Activated gamma-delta T cell (primary cell): ENCODE data around the gene TBX10.
"Not testable (repeated sequence)": the region's sequence is repeated elsewhere in the genome, so short reads cannot be mapped to it uniquely, and the experiment has no call there.

Experiments used
- DNase-seq: peaks from one replicate; lab custom pipeline; 2025; lab: John Stamatoyannopoulos, UW

The TBX10 gene

GRCh38 chr11:67615728-67616430 is 23.7 kb downstream of the TBX10 start:
- DNase-seq, result no peak

DNA sequence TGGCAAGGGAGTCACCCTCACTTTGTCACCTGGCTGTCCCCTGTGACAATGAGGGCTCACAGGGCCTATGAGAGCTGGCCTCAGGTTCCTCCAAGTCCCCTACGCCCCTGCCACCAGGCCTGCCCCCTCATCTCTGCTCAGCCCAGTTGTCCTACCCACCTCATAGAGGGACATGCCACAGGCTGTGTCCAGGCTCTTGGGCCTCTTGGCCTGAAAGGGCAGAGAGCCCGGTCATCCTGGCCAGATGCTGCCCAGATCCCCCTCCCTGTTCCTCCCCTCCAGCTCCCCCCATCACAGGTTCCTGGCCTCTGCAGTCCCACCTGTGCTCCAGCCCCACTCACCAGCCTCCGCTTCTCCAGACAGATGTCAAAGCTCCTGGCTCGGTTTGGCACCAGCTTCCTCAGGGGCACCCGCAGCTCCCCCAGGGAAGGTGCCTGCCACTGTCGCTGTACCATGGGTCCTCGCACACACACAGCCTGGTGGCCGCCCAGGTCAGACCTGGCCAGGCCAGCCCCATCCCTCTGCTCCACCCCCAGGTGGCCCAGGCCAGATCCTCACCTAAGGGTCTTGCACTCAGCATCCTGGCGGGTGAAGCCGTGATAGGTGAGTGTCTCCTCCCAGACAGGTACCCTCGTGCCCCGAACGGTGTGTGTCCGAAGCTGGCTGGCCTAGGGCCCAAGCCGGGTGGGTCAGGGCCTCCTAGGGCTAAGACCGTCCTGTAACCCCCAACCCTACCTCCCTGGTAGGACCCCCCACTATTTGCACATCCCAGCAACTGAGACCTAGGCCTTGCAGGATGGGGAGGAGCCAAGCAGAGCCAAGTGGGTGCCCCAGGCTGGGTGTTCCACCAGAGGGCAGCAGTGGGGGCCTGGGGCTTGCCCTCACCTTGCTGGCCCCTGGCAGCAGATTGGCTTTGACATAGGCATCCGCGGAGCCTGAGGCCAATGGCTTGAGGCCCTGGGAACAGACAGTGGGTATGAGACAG is 24.5 kb downstream of the TBX10 start:
- no peak for DNase-seq

DNA sequence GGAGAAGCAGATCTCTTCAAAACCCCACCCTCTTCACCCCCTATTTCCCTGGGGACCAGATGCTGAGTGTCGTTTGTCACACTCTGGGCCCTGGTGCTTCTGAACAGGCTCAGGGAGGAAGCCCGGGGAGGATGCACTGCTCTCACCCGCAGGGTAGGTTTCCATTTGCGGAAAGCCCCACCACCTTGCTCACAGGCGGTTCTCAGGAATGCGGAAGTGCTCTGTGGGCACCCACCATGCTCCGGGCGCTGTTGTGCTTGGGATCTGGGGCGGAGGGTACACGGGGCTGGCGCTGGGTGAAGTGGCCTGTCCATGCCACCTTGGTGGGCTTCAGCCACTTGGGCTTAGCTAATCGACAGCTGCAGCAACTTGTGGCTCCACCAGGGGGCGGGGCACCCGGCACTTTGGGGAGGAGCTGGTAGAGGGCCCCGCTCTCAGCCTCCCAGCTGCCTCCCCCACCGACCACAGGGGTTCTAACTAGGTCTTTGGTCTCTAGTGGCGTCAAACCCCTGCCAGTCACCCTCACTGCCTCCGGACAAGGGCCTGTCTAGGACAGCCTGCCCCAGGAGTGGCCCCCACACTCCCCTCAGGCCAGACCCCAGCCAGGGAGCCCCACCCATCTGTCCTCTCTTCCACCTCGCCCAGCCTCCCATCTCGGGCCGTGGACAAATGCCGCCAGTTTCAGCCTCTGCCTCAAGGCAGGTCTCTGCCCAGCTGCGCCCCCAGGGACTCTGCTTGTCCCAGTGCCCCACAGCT is 25.4 kb downstream of the TBX10 start:
- DNase-seq, result peak; percentile 55

GRCh38 chr11:67613313-67613959 is 26.1 kb downstream of the TBX10 start:
- no peak for DNase-seq

DNA sequence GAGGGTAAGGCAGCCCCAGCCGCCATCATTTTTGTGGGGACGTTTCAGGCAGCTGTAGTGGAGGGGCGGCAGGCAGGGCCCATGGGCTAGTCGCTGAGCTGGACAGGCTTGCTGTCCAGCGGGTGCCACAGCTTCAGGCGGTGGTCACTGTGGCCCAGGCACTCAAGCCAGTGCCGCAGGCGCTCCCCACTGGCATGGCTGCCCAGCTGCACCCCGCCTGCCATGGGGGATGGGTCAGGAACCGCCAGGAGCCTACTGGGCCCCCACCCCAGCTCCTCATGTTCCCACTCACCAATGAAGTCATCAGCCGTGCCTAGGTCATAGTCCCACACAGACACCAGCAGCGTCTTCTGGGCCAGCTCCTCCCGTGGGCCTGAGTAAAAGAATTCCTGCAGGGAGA is 26.8 kb downstream of the TBX10 start:
- no peak for DNase-seq

- no peak for DNase-seq
Observed at GRCh38 chr11:67611704-67612587, 27.6 kb downstream of the TBX10 start.

- DNase-seq, result no peak
Observed at GRCh38 chr11:67611165-67611564, 28.4 kb downstream of the TBX10 start.

- no peak for DNase-seq
Observed at GRCh38 chr11:67610302-67610868, 29.2 kb downstream of the TBX10 start.

GRCh38 chr11:67609316-67609715 is 30.2 kb downstream of the TBX10 start:
- no peak for DNase-seq

GRCh38 chr11:67608486-67608885 is 31.1 kb downstream of the TBX10 start:
- DNase-seq, result no peak

DNA sequence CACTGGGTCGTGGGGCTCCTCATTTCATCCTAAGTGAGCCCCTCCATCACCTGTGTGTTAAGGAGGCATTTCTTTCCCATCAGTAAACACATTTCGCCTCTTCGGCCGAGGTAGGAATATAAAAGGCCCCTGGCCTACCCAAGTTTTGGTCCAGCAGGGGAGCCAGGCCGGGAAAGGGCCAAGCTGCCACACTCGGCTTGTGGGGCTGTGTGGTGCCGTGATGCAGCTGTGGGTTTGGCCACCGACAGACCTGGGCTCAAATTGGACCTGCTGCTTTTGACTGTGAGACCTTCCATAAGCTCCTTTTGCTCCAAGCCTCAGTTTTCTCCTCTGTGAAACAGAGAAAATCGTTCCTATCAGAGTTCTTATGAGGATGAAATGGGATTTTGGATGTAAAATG is 32.1 kb downstream of the TBX10 start:
- no peak for DNase-seq

GRCh38 chr11:67606492-67607295 is 32.9 kb downstream of the TBX10 start, which contains the start of gene NDUFV1:
Gene NDUFV1, plus strand, starts transcription at chr11:67606936. Its CDS starts 69 bp downstream, at chr11:67607005.
- DNase-seq, result peak; percentile 91

DNA sequence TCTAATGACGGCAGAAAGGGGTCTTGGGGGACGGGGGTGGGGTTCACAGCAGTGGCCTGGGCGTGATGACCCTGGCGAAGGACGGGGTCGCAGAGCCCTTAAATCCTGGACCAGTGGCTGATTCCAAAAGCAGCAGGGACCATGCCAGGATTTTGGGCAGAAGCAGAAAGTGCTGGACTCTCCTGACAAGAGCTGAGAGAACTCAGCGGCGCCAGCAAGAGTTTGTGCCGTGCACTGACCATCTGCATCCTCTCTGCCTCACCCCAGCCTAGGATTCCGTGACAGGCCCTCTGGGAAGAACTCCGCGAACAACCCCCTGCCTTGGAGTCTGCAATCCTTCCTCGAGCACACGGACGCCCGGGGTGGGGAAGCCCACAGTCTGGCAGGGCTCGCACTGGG is 33.5 kb downstream of the TBX10 start:
- DNase-seq, result no peak

GRCh38 chr11:67605231-67606011 is 34.1 kb downstream of the TBX10 start:
- no peak for DNase-seq

DNA sequence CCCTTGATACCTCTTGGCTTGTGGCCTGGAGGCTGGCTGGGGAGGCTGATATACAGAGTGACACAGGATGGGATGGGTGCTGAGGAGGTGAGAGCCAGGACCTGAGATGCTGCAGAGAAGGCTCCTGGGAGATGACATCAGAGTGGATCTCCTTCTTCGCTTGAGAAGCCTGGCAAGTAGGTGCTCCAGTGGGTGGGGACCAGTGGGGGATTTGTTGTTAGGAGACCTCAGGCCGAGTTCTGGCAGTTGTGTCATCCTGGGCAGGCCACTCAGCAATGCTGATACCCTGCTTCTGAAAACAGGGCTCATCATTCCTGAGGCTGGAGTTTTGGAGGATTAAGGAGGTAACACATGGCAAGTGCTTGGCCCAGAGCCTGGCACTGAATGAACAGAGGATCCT is 34.7 kb downstream of the TBX10 start:
- no peak for DNase-seq

DNA sequence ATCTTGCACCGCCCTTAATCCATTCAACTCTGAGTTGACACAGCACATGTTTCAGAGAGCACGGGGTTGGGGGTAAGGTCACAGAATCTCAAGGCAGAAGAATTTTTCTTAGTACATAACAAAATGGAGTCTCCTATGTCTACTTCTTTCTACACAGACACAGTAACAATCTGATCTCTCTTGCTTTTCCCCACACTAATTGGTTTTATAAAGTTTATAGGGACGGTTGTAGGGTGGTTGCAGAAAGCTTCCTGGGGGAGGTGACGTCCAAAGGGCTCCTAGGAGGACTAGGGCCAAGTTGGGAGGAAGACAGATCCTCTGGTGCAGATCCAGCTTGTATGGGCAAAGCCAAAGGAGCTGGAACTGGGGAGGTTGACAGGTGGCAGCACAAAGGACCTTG is 35.4 kb downstream of the TBX10 start:
- DNase-seq, result not testable (repeated sequence)

GRCh38 chr11:67601098-67601497 is 38.5 kb downstream of the TBX10 start:
- no peak for DNase-seq

DNA sequence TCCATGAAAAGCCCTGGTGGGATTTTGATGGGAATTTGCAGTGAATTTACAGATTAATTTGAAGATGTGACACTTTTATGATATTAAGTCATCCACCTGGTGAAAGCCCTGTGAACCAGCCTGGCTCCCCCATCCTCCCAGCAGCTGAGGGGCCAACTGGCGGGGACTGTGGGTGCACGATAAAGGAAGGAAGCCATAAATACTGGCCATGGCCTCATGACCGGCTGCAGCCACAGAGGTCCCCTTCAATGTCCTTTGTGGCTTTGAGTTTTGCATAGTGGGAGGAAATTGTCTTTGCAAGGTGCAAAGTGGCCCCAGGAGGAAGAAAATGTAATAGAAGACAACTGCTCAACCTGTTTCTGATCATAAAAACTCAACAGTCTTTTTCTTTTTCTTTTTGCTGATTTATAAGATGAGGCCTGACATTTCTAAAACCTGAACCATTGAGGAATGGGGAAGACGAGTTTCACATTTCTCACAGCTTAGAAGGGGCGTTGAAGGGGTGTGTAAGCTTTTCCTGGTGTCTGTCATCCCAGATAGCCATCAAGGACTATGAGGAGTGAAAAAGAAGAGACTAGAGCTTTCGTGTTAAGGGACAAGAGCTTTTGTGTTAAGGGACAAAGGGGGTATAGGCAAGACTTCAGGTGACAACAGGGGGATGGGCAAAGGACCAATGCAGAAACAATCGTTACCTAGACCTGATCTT is 39.1 kb downstream of the TBX10 start:
- DNase-seq, result no peak
